ENCODE results near the gene SNX30. TPM values are rescaled to one million over a fixed set of nuclear protein-coding genes. Genes with fewer than 3 reads are reported as not detected.

SNX30 gene
- total RNA-seq, 1 experiment from 2014 or later, result 12.7 TPM

- ChIA-PET POLR2A (no interaction called here), RAD21 (ENCODE audit: low non-redundant PET in 1 of 2, low total read pairs in 2 of 2, uncharacterized antibody in 2 of 2, unreplicated experiment in 2 of 2) (no interaction called here)
- no peak overlapping the region for H3K4me2 ChIP-seq (ENCODE audit: low read length)
These were observed 162.1 kb downstream of the SNX30 start for GRCh38 chr9:112912636-112913035.

More at GRCh38 chr9:112912636-112913035, 162.1 kb downstream of the SNX30 start:
- H3K9me3 ChIP-seq (ENCODE audit: control insufficient read depth in 1 of 2, insufficient read depth in 1 of 2, low read depth in 1 of 2, low read length in 2 of 2), result no peaks in the 10 kb centered on the region
- no peaks in the 10 kb centered on the region for H4K20me1 ChIP-seq (ENCODE audit: insufficient read depth)
- intact Hi-C loops (cut with micrococcal nuclease), result no loop called here
- CTCF ChIA-PET, result interaction anchor here (1.1 kb wide), 1 partner anchor 10 kb away, joined by 5 read pairs; no protein-coding TSS in a partner anchor
- BruUV-seq (replicated peaks), result no TSS peak
- TF ChIP-seq REST (IDR thresholded peaks at IDR 0.05; ENCODE audit: low read depth) (no peak), ATF3 (IDR thresholded peaks at IDR 0.05) (no peak), FOSL1 (IDR thresholded peaks at IDR 0.05; ENCODE audit: low read depth) (no peak), ELF1 (IDR thresholded peaks at IDR 0.05; ENCODE audit: borderline replicate concordance, low read depth) (no peak), POLR2AphosphoS5 (IDR thresholded peaks at IDR 0.05; ENCODE audit: low read depth, low read length) (no peak), SIN3A (IDR thresholded peaks at IDR 0.05; ENCODE audit: low read depth) (no peak), EZH2 (IDR thresholded peaks at IDR 0.05) (no peak), POLR2A (IDR thresholded peaks at IDR 0.05; ENCODE audit: borderline replicate concordance, extremely low read depth, insufficient read depth, insufficient read length) (no peak)
- ATAC-seq (no peak), DNase-seq (ENCODE audit: low read depth, low spot score) (no peak)
- no peak overlapping the region for H2AFZ ChIP-seq (ENCODE audit: low read depth, low read length, poor library complexity, severe bottlenecking)
- H3K27ac ChIP-seq (ENCODE audit: low read depth, low read length), result no peak overlapping the region
- peaks cover 0 to 8% of the 10 kb centered on the region in 2 experiments; a peak in 2 of 4 replicates for H3K4me1 ChIP-seq (ENCODE audit: control insufficient read depth in 1 of 2, insufficient read depth in 2 of 2, low read length in 2 of 2)
- no peak overlapping the region for H3K9ac ChIP-seq (ENCODE audit: low read length)
- no peak overlapping the region for H3K4me3 ChIP-seq (replicated peaks in 1 of 2; ENCODE audit: low read depth in 1 of 2, low read length in 2 of 2)
- H3K27me3 ChIP-seq (ENCODE audit: insufficient read depth, low read length), result no peaks in the 10 kb centered on the region
- H3K36me3 ChIP-seq (ENCODE audit: control insufficient read depth in 1 of 2, insufficient read depth in 2 of 2, low read length in 2 of 2), result no peaks in the 10 kb centered on the region
- H3K9me2 ChIP-seq (ENCODE audit: insufficient read depth), result no peaks in the 10 kb centered on the region; the same call in 1 of the 2 replicates
- H3K79me2 ChIP-seq (ENCODE audit: insufficient read depth, low read length), result no peaks in the 10 kb centered on the region
